Activated gamma-delta T cell (primary cell): ENCODE data around the gene CACNA1G.

Experiments
- DNase-seq: peaks from one replicate; lab custom pipeline; 2025; lab: John Stamatoyannopoulos, UW

The CACNA1G gene

DNA sequence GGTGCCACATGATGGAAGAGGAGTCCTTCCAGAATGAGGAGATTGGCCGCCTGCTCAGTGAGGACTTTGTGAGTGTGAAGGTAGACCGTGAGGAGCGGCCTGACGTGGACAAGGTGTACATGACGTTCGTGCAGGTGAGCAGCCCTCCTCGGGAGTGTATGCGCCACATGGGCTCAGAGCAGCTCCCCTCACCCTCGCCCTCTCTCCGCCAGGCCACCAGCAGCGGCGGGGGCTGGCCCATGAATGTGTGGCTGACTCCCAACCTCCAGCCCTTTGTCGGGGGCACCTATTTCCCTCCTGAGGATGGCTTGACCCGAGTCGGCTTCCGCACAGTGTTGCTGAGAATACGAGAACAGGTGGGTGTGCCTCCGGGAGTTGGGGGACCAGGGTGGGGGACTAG is 11.7 kb upstream of the CACNA1G start:
- DNase-seq = no peak

- no peak for DNase-seq
Observed at GRCh38 chr17:50549256-50549941, 11.1 kb upstream of the CACNA1G start.

DNA sequence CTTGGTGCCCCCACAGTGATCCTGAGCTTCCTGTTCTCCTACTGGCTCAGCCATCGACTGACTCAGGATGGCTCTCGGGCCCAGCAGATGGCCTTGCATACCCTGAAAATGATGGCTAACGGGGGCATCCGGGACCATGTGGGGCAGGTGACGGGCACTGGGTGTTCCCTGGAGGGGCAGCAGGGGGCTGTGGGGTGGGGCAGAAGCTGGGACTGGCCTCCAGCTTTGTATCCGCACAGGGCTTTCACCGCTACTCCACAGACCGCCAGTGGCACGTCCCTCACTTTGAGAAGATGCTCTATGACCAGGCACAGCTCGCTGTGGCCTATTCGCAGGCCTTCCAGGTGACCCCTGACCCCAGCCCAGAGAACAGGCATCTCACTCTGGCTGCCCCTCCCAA is 10.5 kb upstream of the CACNA1G start:
- DNase-seq = no peak

GRCh38 chr17:50550661-50551432 is 9.7 kb upstream of the CACNA1G start:
- DNase-seq = no peak

GRCh38 chr17:50551433-50551815 is 9.1 kb upstream of the CACNA1G start:
- DNase-seq = no peak

- no peak for DNase-seq
Observed at GRCh38 chr17:50551884-50552283, 8.6 kb upstream of the CACNA1G start.

- DNase-seq = no peak
Observed at GRCh38 chr17:50554201-50554600, 6.3 kb upstream of the CACNA1G start.

- no peak for DNase-seq
Observed at GRCh38 chr17:50556803-50557202, 3.7 kb upstream of the CACNA1G start.

DNA sequence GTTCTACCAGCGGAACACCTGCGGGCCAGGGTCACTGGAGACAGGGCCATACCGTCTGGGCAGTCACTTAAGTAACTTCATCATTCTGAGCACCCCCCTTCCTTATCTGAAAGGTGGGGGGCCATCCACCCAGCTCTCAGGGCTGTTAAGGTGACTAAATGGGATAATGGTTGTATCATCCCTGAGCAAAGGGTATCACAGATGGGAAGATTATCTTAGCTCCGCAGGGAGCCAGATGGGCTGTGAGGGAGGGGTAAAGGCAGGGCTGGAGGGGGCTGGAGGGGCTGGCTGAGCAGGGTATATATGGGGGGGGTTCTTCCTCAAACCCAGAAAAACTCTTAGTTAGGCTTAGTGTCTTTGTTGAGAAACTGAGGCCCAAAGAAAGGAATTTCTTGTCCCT is 2.9 kb upstream of the CACNA1G start:
- no peak for DNase-seq

DNA sequence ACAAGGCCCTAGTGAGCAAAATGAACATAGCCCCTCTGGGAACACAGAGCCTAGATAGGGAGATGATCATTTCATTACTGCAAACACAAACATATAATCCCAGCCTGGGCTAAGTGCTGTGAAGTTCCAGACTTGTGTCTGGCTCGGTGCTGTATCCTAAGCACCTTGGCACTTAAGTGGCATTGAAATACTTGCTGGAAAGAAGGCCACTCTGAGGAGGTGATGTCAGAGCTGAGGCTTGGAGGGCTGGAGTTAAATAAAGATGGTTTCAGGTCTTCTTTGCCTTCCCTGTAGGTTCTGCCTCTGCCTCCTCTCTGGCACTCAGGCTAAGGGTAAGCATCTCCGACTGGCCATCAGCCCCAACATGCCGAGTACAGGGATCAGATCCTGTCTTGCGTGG is 2.4 kb upstream of the CACNA1G start:
- DNase-seq = no peak

DNA sequence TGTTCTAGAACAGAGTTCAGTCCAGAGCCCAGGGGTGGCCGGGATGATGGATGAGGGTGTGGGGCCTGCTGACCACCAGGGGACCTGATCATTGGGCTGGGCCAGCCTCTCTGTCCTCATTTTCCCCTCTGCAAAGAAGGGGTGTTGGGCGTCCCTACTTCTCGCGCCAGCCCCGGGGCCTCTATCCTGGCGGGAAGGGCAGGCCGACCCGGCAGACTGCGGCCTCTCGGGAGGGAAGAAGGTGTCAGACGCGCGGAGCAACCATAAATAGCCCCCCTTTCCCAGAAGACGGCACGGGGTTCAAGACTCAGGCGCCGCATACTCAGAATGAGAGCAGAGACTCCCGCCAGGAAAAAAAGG is 2.0 kb upstream of the CACNA1G start:
- no peak for DNase-seq

GRCh38 chr17:50558941-50559614 is 1.4 kb upstream of the CACNA1G start:
- no peak for DNase-seq

DNA sequence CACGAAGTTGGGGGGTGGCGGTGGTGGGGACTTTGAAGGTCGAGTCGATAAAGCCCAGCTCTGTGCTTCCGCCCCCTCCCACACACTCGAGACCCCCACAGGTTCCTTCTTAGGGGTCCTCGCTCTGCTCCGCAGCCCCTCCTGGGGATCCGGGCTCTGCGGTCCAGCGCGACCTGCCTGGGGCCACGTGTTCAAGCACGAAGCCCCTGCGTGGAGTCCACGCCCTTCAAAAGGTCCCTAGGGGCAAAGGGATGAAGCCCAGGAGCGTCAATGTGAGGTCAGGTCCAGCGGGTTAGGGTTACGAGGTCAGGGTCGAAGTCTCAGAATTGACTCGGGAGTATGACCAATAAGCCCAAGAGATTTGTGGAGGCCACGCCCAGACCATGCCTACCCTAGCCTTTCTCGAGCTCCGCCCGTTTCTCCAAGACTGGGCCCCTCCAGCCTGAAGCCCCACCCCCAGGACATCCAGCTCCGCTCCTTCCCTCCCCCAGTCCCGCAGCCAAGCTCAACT is 786 bp upstream of the CACNA1G start:
- no peak for DNase-seq

- peak; percentile 34 for DNase-seq
Observed at GRCh38 chr17:50560931-50561745, 623 bp downstream of the CACNA1G start.

- DNase-seq = no peak
Observed at GRCh38 chr17:50561746-50562141, 1.2 kb downstream of the CACNA1G start.

DNA sequence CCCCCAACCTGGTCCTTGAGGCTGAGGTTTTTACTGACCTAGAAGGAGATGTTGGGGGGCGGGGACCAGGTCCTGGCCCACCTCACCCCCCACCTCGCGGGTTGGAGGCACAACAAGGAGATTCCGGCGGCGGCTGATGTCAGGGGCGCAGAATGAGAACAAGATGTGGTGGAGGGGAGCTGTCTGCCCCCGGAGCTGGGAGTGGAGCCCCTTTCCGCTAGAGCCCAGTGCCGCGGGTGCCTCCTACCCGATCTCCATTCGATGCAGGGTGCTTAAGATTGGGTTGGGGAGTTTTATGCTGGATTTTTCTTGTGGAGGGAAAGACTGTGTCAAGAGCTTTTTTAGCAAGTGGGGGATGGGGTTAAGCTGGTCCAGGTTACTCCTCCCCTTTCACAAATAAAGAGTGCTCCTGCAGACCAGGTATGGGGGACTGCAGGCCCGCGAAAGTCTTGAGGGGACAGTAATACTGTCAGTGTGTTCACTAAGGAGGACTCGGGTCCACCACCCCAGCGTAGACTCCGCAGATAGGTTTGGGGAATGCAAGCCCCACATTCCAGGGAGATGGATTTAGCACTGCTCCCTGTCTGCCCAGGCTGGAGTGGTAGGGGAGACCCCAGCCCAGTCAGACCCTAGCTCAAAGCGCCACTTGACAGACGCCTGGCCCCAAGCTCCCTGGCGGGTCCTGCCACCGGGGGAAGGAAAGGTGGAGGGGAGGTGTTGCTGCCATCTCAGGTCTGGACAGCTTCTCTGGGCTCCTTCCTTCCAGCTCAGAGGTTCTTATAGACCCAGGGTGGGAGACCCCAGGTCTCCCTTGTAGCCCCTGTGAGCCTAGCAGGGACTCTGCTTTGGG is 2.0 kb downstream of the CACNA1G start:
- DNase-seq = no peak

DNA sequence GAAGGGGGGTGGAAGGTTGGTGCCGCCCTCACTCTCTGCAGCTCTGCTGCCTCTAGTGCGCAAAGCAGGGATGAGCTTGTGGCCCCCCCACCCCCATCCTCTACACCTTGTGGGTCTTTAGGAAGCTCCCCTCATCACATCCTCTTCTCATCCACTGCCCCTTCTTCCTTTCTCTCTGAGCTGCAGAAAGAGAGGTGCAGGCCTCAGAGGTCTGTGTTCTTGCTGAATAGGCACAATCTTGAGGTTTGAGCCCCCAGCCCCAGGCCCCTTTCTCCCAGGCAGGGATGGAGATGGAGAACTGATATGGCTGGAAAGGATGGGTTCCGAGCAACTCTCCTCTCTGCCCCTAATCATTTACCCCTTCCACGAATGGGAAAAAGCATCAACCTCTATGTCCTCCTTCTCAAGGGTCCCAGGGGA is 2.6 kb downstream of the CACNA1G start:
- DNase-seq = no peak

DNA sequence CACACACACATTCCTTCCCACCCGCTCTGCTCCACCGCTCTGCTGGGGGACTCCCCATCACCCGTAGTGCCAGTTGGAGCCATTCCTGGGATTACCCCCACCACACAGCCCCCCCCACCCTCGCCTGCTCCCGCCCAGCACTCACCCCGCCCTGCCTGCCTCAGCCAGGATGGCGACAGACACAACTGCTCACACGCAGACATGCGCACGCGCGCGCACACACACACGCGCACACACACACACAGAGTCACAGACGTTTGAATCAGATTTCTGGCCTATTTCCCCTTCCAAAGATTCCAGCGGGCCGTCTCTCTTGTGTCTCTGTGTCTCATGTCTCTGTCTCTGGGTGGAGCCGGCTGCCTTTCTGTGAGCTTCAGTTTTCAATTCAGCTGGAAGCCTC is 4.4 kb downstream of the CACNA1G start:
- DNase-seq = no peak

DNA sequence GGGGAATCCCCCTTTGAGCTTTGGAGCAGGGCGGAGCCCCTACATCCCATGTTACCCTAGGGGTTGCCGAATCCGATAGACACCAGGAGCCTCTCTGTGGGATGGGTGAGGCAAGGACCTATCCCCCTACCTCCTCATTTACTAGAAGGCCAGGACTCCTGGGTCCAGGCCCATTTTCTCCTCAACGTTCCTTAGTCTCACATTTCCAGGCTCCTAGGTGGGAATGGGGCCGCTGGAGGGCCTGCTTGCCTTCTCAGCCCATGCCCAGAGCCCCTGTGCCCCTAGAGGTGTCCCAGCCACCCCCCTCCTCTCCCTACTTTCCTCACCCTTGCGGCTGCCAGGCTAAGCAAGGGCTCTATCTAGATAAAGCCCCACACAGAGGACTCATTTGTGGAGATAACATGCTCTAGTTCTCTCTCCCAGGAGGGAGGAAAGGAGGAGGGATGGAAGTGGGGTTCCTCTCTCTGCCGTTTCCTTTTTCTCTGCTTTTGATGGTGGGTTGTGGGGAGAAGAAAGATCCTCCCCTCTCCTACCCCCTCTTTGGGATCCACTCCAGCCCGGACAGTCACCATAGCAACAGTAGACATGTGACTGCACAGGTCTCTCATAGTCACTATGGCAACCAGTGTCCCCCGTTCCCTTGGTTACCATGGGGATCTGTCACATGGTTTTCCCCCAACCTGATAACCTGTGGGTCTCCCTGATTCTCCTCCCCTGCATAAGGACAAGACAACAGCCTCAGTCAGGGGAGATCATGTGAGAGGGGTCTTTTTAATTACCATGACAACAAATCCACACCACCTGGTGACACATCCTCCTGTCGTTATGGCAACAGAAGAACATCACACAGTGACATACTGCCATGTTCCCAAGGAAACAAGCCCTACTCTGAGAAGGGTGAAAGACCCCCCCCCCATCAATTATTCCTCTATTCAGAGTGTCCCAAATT is 5.2 kb downstream of the CACNA1G start:
- no peak for DNase-seq

- DNase-seq = no peak
Observed at GRCh38 chr17:50566886-50567285, 6.4 kb downstream of the CACNA1G start.
